Thyroid gland (tissue), 4 donors: ENCODE measurements around the gene ADGRF3.
"Not testable (repeated sequence)": the region's sequence is repeated elsewhere in the genome, so short reads cannot be mapped to it uniquely, and the experiment has no call there.

Experiments
- POLR2A ChIP-seq, 2 donors: fragments of 450-650 bp; IDR thresholded peaks; one replicate each; pipeline ENCODE4 v1.6.1; 2017; ENCODE audit warnings: antibody characterized with exemption in 2 of 2, mild to moderate bottlenecking in 2 of 2, moderate library complexity in 1 of 2
- TF ChIP-seq, protein P1 (sequence below), 6 experiments: fragments of 200-600 bp in 3 of 6; fragments of 450-650 bp in 3 of 6; sonication (generic) in 3 of 6; IDR thresholded peaks; one replicate each; pipeline ENCODE4 v1.5.1; 2016 to 2019; ENCODE audit warnings: antibody characterized with exemption in 6 of 6, mild to moderate bottlenecking in 2 of 6, inconsistent platforms in 1 of 6, moderate library complexity in 1 of 6

DNA sequence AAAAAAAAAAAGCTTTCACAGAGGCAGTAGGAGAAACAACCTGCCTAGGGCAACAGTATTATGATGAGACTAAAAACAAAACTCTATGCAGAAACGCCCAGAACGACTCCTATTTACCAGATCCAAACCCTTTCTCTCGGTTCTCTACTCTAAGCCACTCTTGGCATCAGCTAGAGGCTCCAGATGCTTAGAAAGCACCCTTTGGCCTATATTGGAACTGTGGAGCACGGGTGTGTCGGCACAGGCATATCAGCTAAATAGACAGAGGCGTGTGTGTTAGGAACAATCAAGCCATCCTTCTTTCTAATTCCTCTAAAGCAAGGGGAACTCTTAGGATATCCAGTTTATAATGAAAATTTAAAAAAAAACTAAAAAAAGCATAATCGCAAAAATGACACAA, 41.5 kb downstream of the ADGRF3 start:
- TF ChIP-seq, protein P1, sequence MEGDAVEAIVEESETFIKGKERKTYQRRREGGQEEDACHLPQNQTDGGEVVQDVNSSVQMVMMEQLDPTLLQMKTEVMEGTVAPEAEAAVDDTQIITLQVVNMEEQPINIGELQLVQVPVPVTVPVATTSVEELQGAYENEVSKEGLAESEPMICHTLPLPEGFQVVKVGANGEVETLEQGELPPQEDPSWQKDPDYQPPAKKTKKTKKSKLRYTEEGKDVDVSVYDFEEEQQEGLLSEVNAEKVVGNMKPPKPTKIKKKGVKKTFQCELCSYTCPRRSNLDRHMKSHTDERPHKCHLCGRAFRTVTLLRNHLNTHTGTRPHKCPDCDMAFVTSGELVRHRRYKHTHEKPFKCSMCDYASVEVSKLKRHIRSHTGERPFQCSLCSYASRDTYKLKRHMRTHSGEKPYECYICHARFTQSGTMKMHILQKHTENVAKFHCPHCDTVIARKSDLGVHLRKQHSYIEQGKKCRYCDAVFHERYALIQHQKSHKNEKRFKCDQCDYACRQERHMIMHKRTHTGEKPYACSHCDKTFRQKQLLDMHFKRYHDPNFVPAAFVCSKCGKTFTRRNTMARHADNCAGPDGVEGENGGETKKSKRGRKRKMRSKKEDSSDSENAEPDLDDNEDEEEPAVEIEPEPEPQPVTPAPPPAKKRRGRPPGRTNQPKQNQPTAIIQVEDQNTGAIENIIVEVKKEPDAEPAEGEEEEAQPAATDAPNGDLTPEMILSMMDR (IDR thresholded peaks at IDR 0.05), result not testable (repeated sequence)
- TF ChIP-seq POLR2A (IDR thresholded peaks at IDR 0.05), result not testable (repeated sequence)
